Measurements from ENCODE around the gene SIX3. TPM values are rescaled to one million over a fixed set of nuclear protein-coding genes. Genes with fewer than 3 reads are reported as not detected.

Gene SIX3
- total RNA-seq, 1 donor from 2014 or later = not detected

DNA sequence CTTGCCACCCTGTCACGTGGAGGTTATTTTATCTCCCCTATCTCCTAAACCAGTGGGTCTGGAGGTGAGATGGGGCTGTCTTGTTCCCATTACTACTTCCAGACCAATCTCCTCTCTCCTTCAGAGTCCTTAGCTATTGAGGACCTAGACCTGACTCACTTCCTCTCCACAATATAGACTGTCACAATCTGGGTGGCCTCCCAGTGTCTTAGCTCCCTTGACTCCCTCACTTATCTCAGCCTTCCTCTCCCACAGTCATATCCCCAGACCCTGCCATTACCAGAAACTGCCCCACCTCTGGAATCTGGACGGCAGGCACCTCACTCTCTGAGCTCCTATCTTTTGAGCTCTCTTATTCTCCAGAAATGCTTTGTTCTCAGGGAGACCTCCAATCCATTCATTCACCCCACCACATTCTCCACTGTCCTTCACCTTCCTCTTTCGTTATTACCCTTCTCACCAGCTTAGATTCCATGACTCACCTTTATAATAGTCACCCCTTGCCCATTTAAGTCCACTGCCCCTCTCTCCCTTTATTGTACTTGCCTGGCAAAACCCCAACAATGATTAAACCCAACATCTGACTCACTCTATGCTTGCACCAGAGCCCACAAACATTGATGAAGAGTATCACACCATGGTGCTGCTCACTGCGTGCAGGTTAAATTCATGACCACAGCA is 23.3 kb upstream of the SIX3 start:
- Mint-ChIP-seq H3K36me3 (ENCODE audit: low read depth) (no peaks in the 10 kb centered on the region), H3K4me3 (no peak overlapping the region), H3K27me3 (ENCODE audit: low read depth) (peaks cover 83% of the 10 kb centered on the region), H3K27ac (ENCODE audit: unreplicated experiment) (no peak overlapping the region), H3K4me1 (no peaks in the 10 kb centered on the region), H3K9me3 (peaks cover 4% of the 10 kb centered on the region)
- no peak for DNase-seq (ENCODE audit: low read depth, low spot score)
- TF ChIP-seq, protein P1, sequence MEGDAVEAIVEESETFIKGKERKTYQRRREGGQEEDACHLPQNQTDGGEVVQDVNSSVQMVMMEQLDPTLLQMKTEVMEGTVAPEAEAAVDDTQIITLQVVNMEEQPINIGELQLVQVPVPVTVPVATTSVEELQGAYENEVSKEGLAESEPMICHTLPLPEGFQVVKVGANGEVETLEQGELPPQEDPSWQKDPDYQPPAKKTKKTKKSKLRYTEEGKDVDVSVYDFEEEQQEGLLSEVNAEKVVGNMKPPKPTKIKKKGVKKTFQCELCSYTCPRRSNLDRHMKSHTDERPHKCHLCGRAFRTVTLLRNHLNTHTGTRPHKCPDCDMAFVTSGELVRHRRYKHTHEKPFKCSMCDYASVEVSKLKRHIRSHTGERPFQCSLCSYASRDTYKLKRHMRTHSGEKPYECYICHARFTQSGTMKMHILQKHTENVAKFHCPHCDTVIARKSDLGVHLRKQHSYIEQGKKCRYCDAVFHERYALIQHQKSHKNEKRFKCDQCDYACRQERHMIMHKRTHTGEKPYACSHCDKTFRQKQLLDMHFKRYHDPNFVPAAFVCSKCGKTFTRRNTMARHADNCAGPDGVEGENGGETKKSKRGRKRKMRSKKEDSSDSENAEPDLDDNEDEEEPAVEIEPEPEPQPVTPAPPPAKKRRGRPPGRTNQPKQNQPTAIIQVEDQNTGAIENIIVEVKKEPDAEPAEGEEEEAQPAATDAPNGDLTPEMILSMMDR (conservative IDR thresholded peaks at IDR 0.05) = no peak

DNA sequence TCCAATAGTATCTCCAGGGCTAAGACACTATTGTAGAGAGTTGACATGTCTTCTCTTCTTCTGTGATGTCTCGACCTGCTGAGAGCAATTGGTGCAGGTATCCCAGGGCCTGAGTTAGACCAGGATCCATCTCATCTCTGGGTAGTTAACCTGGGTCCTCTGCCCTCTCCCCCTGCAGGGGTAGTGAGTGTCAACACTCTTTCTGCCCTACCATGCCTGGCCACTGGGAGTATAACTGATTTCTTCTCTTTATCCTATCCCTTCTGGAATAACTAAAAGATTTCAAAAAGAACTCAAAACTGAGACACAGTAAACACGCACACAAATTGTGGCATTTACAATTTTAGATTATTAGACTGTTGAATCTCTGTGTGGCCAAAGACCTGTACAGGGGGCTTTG is 20.8 kb upstream of the SIX3 start:
- Mint-ChIP-seq H3K9me3 (peaks cover 4% of the 10 kb centered on the region), H3K4me1 (no peaks in the 10 kb centered on the region), H3K27ac (ENCODE audit: unreplicated experiment) (no peak overlapping the region), H3K27me3 (ENCODE audit: low read depth) (peaks cover 99% of the 10 kb centered on the region), H3K4me3 (no peak overlapping the region), H3K36me3 (ENCODE audit: low read depth) (no peaks in the 10 kb centered on the region)
- no peak for DNase-seq (ENCODE audit: low read depth, low spot score)
- TF ChIP-seq, protein P1 (conservative IDR thresholded peaks at IDR 0.05) = no peak

DNA sequence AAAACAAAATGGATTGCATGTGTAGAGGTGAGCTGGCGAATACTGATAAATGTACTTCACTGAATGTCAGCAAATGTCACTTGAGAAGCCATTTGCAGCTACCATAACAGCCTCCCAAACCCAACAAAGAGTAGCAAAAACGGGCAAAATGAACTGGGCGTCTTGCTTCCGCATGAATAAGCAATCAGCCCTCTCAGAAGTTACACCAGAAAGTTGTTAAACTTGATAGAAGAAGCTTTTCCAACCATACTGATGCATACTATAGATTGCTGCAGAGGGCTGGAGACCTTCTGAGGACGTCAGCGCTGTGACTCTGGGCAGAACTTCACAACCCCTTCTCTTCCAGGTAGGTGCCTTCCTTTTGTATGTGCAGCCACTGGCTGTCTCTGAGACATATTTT is 18.7 kb upstream of the SIX3 start:
- H3K9me3 Mint-ChIP-seq = peaks cover 4% of the 10 kb centered on the region
- no peak overlapping the region for H3K4me3 Mint-ChIP-seq
- peaks cover 99% of the 10 kb centered on the region for H3K27me3 Mint-ChIP-seq (ENCODE audit: low read depth)
- DNase-seq (ENCODE audit: low read depth, low spot score) = no peak
- H3K36me3 Mint-ChIP-seq (ENCODE audit: low read depth) = no peaks in the 10 kb centered on the region
- no peak overlapping the region for H3K27ac Mint-ChIP-seq (ENCODE audit: unreplicated experiment)
- TF ChIP-seq, protein P1 (conservative IDR thresholded peaks at IDR 0.05) = no peak
- no peaks in the 10 kb centered on the region for H3K4me1 Mint-ChIP-seq

DNA sequence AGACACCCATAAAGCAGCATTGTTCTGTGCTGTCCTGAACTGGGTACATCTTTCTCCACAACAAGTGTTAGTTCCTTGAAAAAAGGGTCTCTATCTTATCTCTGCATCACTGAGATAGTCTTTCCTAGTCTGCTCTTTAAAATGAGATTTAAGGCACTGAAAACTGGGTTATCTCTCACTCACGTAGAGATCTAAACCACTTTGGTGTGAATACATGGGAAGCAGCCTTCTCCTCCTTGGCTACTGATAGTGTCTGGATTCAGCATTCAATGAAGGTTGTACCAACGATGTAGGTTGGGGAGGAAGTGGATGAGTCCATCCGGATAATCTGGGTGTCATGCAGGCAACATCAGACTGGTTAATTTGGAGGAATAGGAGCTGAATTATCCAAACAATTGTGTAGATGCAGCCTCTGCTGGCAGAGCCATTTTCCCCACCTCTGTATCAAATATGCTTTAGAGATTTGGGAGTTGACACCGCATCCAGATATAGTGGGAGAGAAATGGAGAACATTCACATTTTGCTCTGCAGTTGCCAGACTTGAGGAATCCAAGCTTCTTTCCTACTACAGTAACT is 15.9 kb upstream of the SIX3 start:
- no peak for DNase-seq (ENCODE audit: low read depth, low spot score)
- Mint-ChIP-seq H3K9me3 (no peaks in the 10 kb centered on the region), H3K27ac (ENCODE audit: unreplicated experiment) (no peak overlapping the region), H3K4me1 (peaks cover 7% of the 10 kb centered on the region), H3K4me3 (no peak overlapping the region), H3K36me3 (ENCODE audit: low read depth) (no peaks in the 10 kb centered on the region), H3K27me3 (ENCODE audit: low read depth) (peaks cover 94% of the 10 kb centered on the region)
- TF ChIP-seq, protein P1 (conservative IDR thresholded peaks at IDR 0.05) = no peak

DNA sequence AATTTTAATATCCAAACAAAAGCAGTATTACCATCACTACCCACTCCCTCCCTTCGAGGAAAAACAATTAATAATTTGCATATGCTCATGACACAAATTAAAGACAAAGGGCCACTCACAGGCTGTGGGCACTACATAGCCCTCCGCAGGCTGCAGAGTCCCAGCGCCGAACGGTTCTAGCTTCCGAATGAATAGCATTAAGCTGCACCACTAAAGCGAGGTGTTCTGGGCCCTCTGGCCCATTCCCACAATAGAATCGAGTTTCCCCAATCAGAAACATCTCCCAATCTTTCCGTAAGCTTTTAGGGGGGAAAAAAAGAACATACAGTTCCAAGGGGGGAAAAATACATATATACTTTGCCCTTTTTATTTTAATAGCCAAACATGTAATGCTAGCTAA is 14.5 kb upstream of the SIX3 start:
- TF ChIP-seq, protein P1 (conservative IDR thresholded peaks at IDR 0.05) = no peak
- no peak overlapping the region for H3K4me3 Mint-ChIP-seq
- no peaks in the 10 kb centered on the region for H3K36me3 Mint-ChIP-seq (ENCODE audit: low read depth)
- no peak overlapping the region for H3K27ac Mint-ChIP-seq (ENCODE audit: unreplicated experiment)
- no peaks in the 10 kb centered on the region for H3K9me3 Mint-ChIP-seq
- peaks cover 94% of the 10 kb centered on the region for H3K27me3 Mint-ChIP-seq (ENCODE audit: low read depth)
- DNase-seq (ENCODE audit: low read depth, low spot score) = no peak
- peaks cover 10% of the 10 kb centered on the region for H3K4me1 Mint-ChIP-seq
